ENCODE measurements around the gene MICALL1.

Gene MICALL1

GRCh38 chr22:37907036-37907954, 1.2 kb downstream of the MICALL1 start:
- DNase-seq: no peak

GRCh38 chr22:37909766-37910165, 3.7 kb downstream of the MICALL1 start:
- DNase-seq: no peak

- DNase-seq: no peak
These were observed 5.0 kb downstream of the MICALL1 start for GRCh38 chr22:37910890-37911672.

GRCh38 chr22:37911697-37912096, 5.6 kb downstream of the MICALL1 start:
- DNase-seq: no peak

- DNase-seq: no peak
These were observed 6.1 kb downstream of the MICALL1 start for GRCh38 chr22:37912171-37912570.

GRCh38 chr22:37913233-37913721, 7.2 kb downstream of the MICALL1 start:
- DNase-seq: no peak

GRCh38 chr22:37916311-37916710, 10.2 kb downstream of the MICALL1 start:
- DNase-seq: no peak

- DNase-seq: no peak
These were observed 11.9 kb downstream of the MICALL1 start for GRCh38 chr22:37917874-37918548.

GRCh38 chr22:37918580-37919270, 12.6 kb downstream of the MICALL1 start:
- no peak for DNase-seq

GRCh38 chr22:37920126-37920525, 14.0 kb downstream of the MICALL1 start:
- DNase-seq: no peak

- DNase-seq: no peak
These were observed 16.1 kb downstream of the MICALL1 start for GRCh38 chr22:37922191-37922590.

GRCh38 chr22:37923927-37924326, 17.8 kb downstream of the MICALL1 start:
- DNase-seq: no peak

GRCh38 chr22:37924386-37925065, 18.4 kb downstream of the MICALL1 start:
- no peak for DNase-seq

GRCh38 chr22:37925330-37925729, 19.2 kb downstream of the MICALL1 start:
- no peak for DNase-seq

- no peak for DNase-seq
These were observed 19.7 kb downstream of the MICALL1 start for GRCh38 chr22:37925767-37926166.

- no peak for DNase-seq
These were observed 20.3 kb downstream of the MICALL1 start for GRCh38 chr22:37926358-37926757.

- DNase-seq: no peak
These were observed 20.9 kb downstream of the MICALL1 start for GRCh38 chr22:37926771-37927636.

GRCh38 chr22:37927637-37927936, 21.5 kb downstream of the MICALL1 start:
- DNase-seq: no peak

GRCh38 chr22:37929390-37929789, 23.3 kb downstream of the MICALL1 start:
- no peak for DNase-seq

GRCh38 chr22:37930270-37930951, 24.3 kb downstream of the MICALL1 start:
- DNase-seq: no peak
